GM18517 (cell line): ENCODE results near the gene DNAJB12.
"Not testable (repeated sequence)": the region's sequence is repeated elsewhere in the genome, so short reads cannot be mapped to it uniquely, and the experiment has no call there.

ENCODE experiments used
- ATAC-seq: cut with Tn5 transposase; IDR thresholded peaks from one replicate; pipeline ENCODE4 v1.9.1; 2021; ENCODE audit warnings: mild to moderate bottlenecking, moderate library complexity; ENCODE audit not compliant: unreplicated experiment

DNAJB12 gene

GRCh38 chr10:72355214-72355555 lies 466 bp upstream of the DNAJB12 start:
- ATAC-seq: peak; percentile 22

GRCh38 chr10:72353965-72354355 lies 759 bp downstream of the DNAJB12 start:
- peak; percentile 16 for ATAC-seq

GRCh38 chr10:72353028-72353964 lies 1.4 kb downstream of the DNAJB12 start:
- no peak for ATAC-seq

- ATAC-seq: no peak
These were observed 3.2 kb downstream of the DNAJB12 start for GRCh38 chr10:72351479-72351878.

- ATAC-seq: no peak
These were observed 5.3 kb downstream of the DNAJB12 start for GRCh38 chr10:72349438-72349837.

- no peak for ATAC-seq
These were observed 6.4 kb downstream of the DNAJB12 start for GRCh38 chr10:72348282-72348681.

GRCh38 chr10:72346117-72346516 lies 8.6 kb downstream of the DNAJB12 start:
- not testable (repeated sequence) for ATAC-seq

GRCh38 chr10:72344932-72345331 lies 9.8 kb downstream of the DNAJB12 start:
- no peak for ATAC-seq

GRCh38 chr10:72342911-72343310 lies 11.8 kb downstream of the DNAJB12 start:
- no peak for ATAC-seq

GRCh38 chr10:72340510-72341261 lies 14.0 kb downstream of the DNAJB12 start:
- ATAC-seq: peak; percentile 38

GRCh38 chr10:72338180-72338579 lies 16.5 kb downstream of the DNAJB12 start:
- ATAC-seq: no peak

GRCh38 chr10:72337722-72338121 lies 17.0 kb downstream of the DNAJB12 start:
- no peak for ATAC-seq

- no peak for ATAC-seq
These were observed 17.6 kb downstream of the DNAJB12 start for GRCh38 chr10:72337039-72337629.

GRCh38 chr10:72336259-72337038 lies 18.3 kb downstream of the DNAJB12 start:
- no peak for ATAC-seq

- ATAC-seq: peak; percentile 38
These were observed 19.1 kb downstream of the DNAJB12 start for GRCh38 chr10:72335394-72336258.

GRCh38 chr10:72334825-72335393 lies 19.8 kb downstream of the DNAJB12 start:
- ATAC-seq: peak; percentile 67

- no peak for ATAC-seq
These were observed 20.4 kb downstream of the DNAJB12 start for GRCh38 chr10:72334196-72334824.

- ATAC-seq: no peak
These were observed 21.4 kb downstream of the DNAJB12 start for GRCh38 chr10:72333112-72334015.
